IPS-11a (cell line): ENCODE results near the gene MAML2.

Source experiments
- H3K4me3 ChIP-seq: one replicate; pipeline ENCODE4 v1.5.1; 2013; ENCODE audit warnings: low read depth, low read length, control low read depth

MAML2 gene

DNA sequence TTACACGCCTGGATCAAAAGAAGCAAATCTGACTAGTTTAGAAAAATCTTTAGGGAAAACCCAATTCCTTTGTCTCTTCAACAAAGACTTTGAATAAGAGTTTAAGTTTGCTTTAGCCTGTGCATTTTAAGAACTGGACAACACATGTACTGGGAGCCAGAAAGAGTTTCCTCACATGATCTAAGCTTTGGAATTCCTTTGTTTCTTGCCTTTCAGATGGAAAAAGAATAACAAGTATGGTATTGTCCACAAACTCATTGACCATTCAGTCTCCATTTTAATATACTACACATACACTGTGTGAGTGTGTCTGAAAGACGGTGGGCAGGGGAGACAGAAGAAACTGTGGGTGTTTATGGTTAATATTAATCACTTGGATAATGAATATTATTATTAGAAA, 205.6 kb downstream of the MAML2 start:
- H3K4me3 ChIP-seq: no peak overlapping the region

- no peak overlapping the region for H3K4me3 ChIP-seq
These were observed 206.2 kb downstream of the MAML2 start for GRCh38 chr11:96136613-96137298.

DNA sequence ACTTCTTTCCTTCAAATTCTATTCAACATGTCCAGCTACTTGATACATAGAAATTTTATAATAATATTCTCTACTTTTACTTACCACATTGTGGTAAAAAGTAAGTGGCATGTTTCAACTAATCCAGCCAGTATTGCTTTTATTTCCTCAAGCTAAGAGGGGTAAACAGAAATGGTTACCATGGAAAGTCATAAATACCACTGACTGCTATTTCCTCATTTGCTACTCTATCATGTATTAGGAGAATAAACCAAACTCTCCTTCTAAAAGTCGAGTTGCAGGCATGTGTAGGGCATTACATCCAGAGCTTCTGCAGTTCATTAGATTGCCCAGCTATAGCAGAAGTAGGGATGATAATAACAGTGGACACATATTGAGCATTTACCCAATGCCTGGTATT, 208.4 kb downstream of the MAML2 start:
- no peak overlapping the region for H3K4me3 ChIP-seq

- no peak overlapping the region for H3K4me3 ChIP-seq
These were observed 210.6 kb downstream of the MAML2 start for GRCh38 chr11:96132437-96132836.

DNA sequence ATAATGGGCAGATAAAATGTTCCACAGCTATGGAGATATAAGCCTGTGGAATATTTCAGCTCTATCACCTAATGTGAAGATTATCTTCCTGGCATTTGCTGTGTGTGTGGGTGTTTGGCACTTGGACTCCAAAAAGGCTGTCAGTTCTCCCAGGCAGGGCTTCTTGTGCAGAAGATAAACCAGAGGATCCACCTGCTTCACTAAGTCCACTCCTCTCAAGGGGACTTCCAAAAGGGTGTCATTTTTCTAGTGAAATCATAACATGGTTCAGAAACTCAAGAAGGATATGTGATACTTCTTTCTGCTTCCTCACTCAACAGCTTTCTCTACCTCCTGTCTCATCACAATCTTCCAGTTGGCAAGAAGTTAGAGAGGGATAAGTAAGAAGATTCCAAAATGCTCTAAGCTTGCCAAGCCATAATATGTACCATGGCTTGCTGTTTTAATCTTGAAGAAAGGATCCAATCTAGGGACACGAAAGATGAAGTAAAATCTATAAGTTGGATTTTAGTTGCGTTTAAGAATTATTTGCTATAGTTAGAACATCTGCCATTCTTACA, 212.9 kb downstream of the MAML2 start:
- no peak overlapping the region for H3K4me3 ChIP-seq

GRCh38 chr11:96127596-96127959, 215.4 kb downstream of the MAML2 start:
- H3K4me3 ChIP-seq: no peak overlapping the region

- no peak overlapping the region for H3K4me3 ChIP-seq
These were observed 215.9 kb downstream of the MAML2 start for GRCh38 chr11:96126917-96127595.

DNA sequence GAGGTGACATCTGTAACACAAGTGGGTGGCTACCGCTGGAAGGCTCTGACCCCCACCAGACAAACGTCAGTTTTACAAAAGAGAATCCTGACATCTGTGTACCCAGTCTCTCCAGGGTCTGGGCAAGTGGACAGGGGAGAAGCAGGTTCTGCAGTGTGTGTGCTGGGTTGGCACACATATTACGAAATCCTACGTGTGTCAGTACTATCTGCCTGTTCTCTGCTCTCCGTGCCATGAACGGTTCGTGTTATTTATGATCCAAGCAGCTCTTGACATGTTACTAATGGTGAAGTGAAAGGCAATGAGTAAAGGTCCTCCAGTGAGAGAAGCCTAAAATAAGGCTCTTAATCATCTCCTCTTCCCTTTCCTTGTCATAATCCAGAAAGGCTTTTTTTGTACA, 217.6 kb downstream of the MAML2 start:
- no peak overlapping the region for H3K4me3 ChIP-seq

DNA sequence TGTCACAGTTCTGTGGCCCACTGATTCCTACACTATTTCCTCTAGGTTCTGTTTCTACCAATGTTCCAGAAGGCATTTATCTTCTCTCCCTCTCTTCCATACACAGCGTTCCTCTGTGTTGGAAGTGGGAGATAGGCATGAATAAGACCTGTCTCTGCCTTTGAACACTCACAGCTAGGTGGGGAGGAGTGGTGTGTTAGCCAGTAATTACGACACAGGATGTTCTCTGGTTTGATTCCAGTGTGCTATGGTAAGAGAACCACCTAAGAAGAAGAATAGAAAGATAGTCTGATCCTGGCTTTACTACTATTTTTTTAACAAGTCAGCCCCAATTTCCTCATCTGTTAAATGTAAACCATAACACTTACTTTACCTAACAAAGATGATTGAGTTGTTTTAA, 218.8 kb downstream of the MAML2 start:
- no peak overlapping the region for H3K4me3 ChIP-seq

- no peak overlapping the region for H3K4me3 ChIP-seq
These were observed 219.7 kb downstream of the MAML2 start for GRCh38 chr11:96123301-96123700.

DNA sequence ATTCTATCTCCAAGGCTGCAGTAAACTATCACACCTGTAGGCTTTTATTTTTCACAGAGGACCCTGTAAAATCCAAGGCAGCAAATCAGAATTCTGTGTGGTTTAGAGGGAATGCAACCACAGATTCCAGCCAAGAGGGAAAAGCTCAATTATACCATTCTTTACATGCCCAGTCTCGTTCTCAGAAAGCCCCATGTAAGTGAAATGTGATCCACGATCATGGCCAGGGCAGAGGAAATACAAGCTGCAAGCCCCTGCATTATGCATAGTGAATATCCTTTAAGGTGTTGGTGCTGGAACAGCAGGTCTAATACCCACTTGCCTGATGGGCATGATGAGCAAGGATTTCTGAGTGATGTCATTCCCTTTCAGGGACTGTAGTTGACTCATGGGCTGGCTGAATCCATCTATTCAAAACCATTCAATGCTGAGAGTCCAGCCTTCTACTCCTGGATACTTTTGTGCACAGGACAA, 220.4 kb downstream of the MAML2 start:
- H3K4me3 ChIP-seq: no peak overlapping the region

DNA sequence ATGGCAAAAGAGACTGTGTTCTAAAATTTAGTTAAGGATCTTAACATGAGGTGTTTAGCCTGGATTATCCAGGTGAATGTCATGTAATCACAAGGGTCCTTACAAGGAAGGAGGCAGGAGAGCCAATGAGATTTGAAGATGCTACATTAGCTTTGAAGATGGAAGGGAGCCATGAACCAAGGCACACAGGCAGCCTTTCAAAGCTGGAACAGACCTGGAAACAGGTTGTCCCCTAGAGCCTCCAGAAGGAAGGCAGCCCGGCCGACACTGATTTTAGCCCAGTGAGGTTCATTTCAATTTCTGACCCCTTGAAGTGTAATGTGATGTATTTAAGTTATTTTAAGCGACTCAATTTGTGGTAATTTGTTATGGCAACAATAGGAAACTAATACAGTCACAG, 223.8 kb downstream of the MAML2 start:
- no peak overlapping the region for H3K4me3 ChIP-seq

- H3K4me3 ChIP-seq: no peak overlapping the region
These were observed 226.6 kb downstream of the MAML2 start for GRCh38 chr11:96116376-96116775.

- no peak overlapping the region for H3K4me3 ChIP-seq
These were observed 228.6 kb downstream of the MAML2 start for GRCh38 chr11:96114178-96115064.

GRCh38 chr11:96113193-96113681, 229.8 kb downstream of the MAML2 start:
- H3K4me3 ChIP-seq: no peak overlapping the region

GRCh38 chr11:96112192-96113128, 230.5 kb downstream of the MAML2 start:
- H3K4me3 ChIP-seq: no peak overlapping the region

- H3K4me3 ChIP-seq: no peak overlapping the region
These were observed 231.7 kb downstream of the MAML2 start for GRCh38 chr11:96111308-96111707.

DNA sequence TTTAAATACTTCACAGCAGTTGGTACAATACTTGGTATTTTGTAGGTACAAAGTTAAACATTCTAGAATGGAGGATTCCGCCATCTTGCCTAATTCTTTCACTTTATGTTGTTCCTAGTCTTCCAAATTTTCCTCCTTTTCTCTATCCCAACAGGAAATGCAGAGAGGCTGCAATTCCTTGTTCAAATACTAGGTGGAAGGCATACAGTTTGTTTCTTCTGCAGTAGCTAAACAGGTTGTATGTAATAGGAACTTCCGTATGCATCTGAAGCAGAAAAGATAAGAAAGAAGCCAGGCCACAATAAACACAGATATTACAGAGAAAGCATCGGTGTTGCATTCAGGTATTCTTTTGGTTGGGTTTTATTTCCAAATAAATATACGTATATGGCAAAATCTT, 232.7 kb downstream of the MAML2 start:
- no peak overlapping the region for H3K4me3 ChIP-seq

DNA sequence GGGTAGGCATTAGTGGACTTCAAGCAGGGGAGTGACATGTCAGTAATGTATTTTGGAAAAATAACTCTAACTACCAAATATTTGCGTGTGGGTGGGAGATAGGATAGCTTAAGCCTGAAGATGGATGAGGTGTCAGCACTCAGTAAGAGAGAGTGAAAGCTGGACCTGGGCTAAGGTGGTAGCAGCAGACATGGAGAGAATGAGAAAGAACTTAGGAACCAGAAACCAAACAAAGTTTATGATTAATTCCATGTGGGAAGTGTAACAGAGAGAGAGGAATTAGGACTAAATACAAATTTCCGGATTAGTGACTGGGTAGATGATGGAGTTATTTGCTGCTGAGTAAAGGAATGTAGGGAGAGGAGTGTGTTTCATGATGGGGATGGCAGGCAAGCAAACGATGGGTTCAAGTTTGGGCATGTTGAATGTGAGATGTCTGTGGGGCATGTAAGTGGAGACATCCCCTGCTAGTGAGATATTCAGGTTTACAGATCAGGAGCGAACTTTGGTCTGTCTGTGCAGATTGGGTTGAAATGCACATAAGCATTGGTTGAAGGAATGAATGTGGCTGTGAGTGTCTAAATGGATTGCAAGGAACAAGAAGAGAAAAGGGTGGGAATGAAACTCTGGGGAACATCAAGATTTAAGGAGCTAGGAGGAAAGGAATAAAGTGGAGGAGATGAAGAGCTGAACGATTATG, 233.5 kb downstream of the MAML2 start:
- H3K4me3 ChIP-seq: no peak overlapping the region
